Measurements from ENCODE around the gene HSPE1.

GRCh38 chr2:197514754-197515153 is 14.6 kb downstream of the HSPE1 start:
- TF ChIP-seq JUNB (IDR thresholded peaks at IDR 0.05): no peak
- no peak for TF ChIP-seq RFX5 (IDR thresholded peaks at IDR 0.05)
- no peak for TF ChIP-seq CEBPB (IDR thresholded peaks at IDR 0.05)
- no peak for TF ChIP-seq ESRRA (IDR thresholded peaks at IDR 0.05; ENCODE audit: borderline replicate concordance, low read length)
- TF ChIP-seq, protein P1, sequence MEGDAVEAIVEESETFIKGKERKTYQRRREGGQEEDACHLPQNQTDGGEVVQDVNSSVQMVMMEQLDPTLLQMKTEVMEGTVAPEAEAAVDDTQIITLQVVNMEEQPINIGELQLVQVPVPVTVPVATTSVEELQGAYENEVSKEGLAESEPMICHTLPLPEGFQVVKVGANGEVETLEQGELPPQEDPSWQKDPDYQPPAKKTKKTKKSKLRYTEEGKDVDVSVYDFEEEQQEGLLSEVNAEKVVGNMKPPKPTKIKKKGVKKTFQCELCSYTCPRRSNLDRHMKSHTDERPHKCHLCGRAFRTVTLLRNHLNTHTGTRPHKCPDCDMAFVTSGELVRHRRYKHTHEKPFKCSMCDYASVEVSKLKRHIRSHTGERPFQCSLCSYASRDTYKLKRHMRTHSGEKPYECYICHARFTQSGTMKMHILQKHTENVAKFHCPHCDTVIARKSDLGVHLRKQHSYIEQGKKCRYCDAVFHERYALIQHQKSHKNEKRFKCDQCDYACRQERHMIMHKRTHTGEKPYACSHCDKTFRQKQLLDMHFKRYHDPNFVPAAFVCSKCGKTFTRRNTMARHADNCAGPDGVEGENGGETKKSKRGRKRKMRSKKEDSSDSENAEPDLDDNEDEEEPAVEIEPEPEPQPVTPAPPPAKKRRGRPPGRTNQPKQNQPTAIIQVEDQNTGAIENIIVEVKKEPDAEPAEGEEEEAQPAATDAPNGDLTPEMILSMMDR (IDR thresholded peaks at IDR 0.05): no peak
- no peak for TF ChIP-seq MYC (IDR thresholded peaks at IDR 0.05; ENCODE audit: borderline replicate concordance, low read length)
- no peak for TF ChIP-seq CHD2 (IDR thresholded peaks at IDR 0.05; ENCODE audit: low read length, partially characterized antibody)
- no peak for TF ChIP-seq MAFK (IDR thresholded peaks at IDR 0.05; ENCODE audit: partially characterized antibody)
- no peak for TF ChIP-seq ZSCAN20 (CRISPR knock-in tag; IDR thresholded peaks at IDR 0.05)
- TF ChIP-seq CBX2 (IDR thresholded peaks at IDR 0.05; ENCODE audit: borderline replicate concordance, low read depth): no peak
- no peak for TF ChIP-seq NR3C1 (IDR thresholded peaks at IDR 0.05)
- no peak for TF ChIP-seq ELK1 (IDR thresholded peaks at IDR 0.05; ENCODE audit: low read depth, low read length)
- no peak for TF ChIP-seq POLR2A (IDR thresholded peaks at IDR 0.05; ENCODE audit: low read length)

Data from A549 (cell line).